Measurements from ENCODE around the gene DNAJC5G.

The DNAJC5G gene

GRCh38 chr2:27243391-27244130 lies 31.7 kb upstream of the DNAJC5G start:
- Histone ChIP-seq H3K27me3 (ENCODE audit: control insufficient read depth, insufficient read depth, low read length) (no peaks in the 10 kb centered on the region), H3K27ac (no peak overlapping the region), H3K4me1 (no peaks in the 10 kb centered on the region), H3K4me2 (ENCODE audit: low read length) (no peak overlapping the region), H3K4me3 (ENCODE audit: low read depth, low read length) (no peak overlapping the region), H3K79me2 (no peaks in the 10 kb centered on the region), H3K36me3 (ENCODE audit: control insufficient read depth, insufficient read depth, low read length) (no peaks in the 10 kb centered on the region), H2AFZ (no peak overlapping the region), H3K9ac (no peak overlapping the region), H3K9me3 (ENCODE audit: control insufficient read depth, low read length) (no peaks in the 10 kb centered on the region)
- TF ChIP-seq, protein P1, sequence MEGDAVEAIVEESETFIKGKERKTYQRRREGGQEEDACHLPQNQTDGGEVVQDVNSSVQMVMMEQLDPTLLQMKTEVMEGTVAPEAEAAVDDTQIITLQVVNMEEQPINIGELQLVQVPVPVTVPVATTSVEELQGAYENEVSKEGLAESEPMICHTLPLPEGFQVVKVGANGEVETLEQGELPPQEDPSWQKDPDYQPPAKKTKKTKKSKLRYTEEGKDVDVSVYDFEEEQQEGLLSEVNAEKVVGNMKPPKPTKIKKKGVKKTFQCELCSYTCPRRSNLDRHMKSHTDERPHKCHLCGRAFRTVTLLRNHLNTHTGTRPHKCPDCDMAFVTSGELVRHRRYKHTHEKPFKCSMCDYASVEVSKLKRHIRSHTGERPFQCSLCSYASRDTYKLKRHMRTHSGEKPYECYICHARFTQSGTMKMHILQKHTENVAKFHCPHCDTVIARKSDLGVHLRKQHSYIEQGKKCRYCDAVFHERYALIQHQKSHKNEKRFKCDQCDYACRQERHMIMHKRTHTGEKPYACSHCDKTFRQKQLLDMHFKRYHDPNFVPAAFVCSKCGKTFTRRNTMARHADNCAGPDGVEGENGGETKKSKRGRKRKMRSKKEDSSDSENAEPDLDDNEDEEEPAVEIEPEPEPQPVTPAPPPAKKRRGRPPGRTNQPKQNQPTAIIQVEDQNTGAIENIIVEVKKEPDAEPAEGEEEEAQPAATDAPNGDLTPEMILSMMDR (IDR thresholded peaks at IDR 0.05), result no peak

DNA sequence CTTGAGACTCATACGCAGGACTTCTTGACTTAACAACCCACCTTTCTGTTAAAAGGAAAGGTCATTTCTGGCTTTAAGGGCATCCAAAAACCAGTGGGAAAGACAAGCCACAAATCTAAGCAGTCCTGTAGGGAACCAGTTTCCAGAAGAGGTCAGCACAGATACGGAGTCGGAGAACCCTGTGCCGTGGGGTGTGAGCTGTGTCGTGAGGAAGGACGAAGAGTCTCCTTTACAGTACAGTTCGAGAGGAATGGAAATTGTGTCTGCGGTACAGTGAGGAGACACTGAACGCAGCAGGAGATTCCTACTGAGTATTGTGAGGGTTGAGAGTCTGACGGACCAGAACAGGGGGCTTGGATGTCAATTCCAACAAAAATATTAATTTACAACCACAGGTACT lies 30.1 kb upstream of the DNAJC5G start:
- Histone ChIP-seq H2AFZ (no peak overlapping the region), H3K4me3 (ENCODE audit: low read depth, low read length) (no peak overlapping the region), H3K27me3 (ENCODE audit: control insufficient read depth, insufficient read depth, low read length) (no peaks in the 10 kb centered on the region), H3K27ac (no peak overlapping the region), H3K36me3 (ENCODE audit: control insufficient read depth, insufficient read depth, low read length) (no peaks in the 10 kb centered on the region), H3K4me2 (ENCODE audit: low read length) (no peak overlapping the region), H3K9me3 (ENCODE audit: control insufficient read depth, low read length) (no peaks in the 10 kb centered on the region), H3K79me2 (no peaks in the 10 kb centered on the region), H3K4me1 (no peaks in the 10 kb centered on the region), H3K9ac (no peak overlapping the region)
- TF ChIP-seq, protein P1 (IDR thresholded peaks at IDR 0.05), result no peak

DNA sequence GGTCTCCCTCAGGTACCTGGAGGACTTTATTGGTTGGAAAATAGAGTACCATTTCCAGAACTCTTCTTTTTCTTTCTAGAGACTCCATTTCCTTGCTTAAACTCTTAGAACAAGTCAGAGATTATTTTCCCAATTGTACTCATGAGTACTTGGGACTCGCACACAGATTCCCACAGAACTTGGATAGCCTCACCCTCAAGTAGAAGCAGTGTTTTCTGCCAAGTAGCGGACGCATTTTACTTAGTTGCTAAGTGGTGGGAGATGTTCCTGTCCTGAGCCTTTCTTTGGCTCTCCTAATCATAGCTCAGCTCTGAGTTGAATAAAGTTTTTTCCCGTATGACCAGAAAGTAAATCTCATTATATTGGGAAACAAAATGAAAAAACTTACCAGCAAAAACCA lies 29.6 kb upstream of the DNAJC5G start:
- no peak overlapping the region for H3K9ac ChIP-seq
- no peaks in the 10 kb centered on the region for H3K9me3 ChIP-seq (ENCODE audit: control insufficient read depth, low read length)
- H3K4me2 ChIP-seq (ENCODE audit: low read length), result no peak overlapping the region
- H3K27me3 ChIP-seq (ENCODE audit: control insufficient read depth, insufficient read depth, low read length), result no peaks in the 10 kb centered on the region
- H3K27ac ChIP-seq, result no peak overlapping the region
- no peaks in the 10 kb centered on the region for H3K4me1 ChIP-seq
- no peak overlapping the region for H2AFZ ChIP-seq
- TF ChIP-seq, protein P1 (IDR thresholded peaks at IDR 0.05), result no peak
- no peak overlapping the region for H3K4me3 ChIP-seq (ENCODE audit: low read depth, low read length)
- H3K79me2 ChIP-seq, result no peaks in the 10 kb centered on the region
- no peaks in the 10 kb centered on the region for H3K36me3 ChIP-seq (ENCODE audit: control insufficient read depth, insufficient read depth, low read length)

GRCh38 chr2:27247893-27248292 lies 27.3 kb upstream of the DNAJC5G start:
- Histone ChIP-seq H2AFZ (no peak overlapping the region), H3K9ac (no peak overlapping the region), H3K79me2 (no peaks in the 10 kb centered on the region), H3K27ac (no peak overlapping the region), H3K4me3 (ENCODE audit: low read depth, low read length) (no peak overlapping the region), H3K4me2 (ENCODE audit: low read length) (no peak overlapping the region), H3K36me3 (ENCODE audit: control insufficient read depth, insufficient read depth, low read length) (no peaks in the 10 kb centered on the region), H3K9me3 (ENCODE audit: control insufficient read depth, low read length) (no peaks in the 10 kb centered on the region), H3K27me3 (ENCODE audit: control insufficient read depth, insufficient read depth, low read length) (no peaks in the 10 kb centered on the region), H3K4me1 (no peaks in the 10 kb centered on the region)
- TF ChIP-seq, protein P1 (IDR thresholded peaks at IDR 0.05), result no peak

All from parathyroid adenoma (tissue), 2 donors.